K562 (cell line): ENCODE results near the gene PPP3CB. TPM values are rescaled to one million over a fixed set of nuclear protein-coding genes. Genes with fewer than 3 reads are reported as not detected.

Experiments used
- NFXL1 ChIP-seq: fragments of 450-650 bp; formaldehyde crosslinking; IDR thresholded peaks from 2 replicates; pipeline ENCODE4 v1.4.0; 2021; ENCODE audit warnings: mild to moderate bottlenecking
- TAF9B ChIP-seq: fragments of 450-650 bp; IDR thresholded peaks from 2 replicates; pipeline ENCODE4 v1.6.1; 2018; ENCODE audit warnings: mild to moderate bottlenecking; ENCODE audit not compliant: partially characterized antibody
- TBP ChIP-seq: optimal IDR thresholded peaks from 2 replicates; pipeline ENCODE3; 2011; ENCODE audit warnings: low read depth, low read length, improper control_type of control experiment
- ZBTB8A ChIP-seq: fragments of 450-650 bp; IDR thresholded peaks from 2 replicates; pipeline ENCODE4 v1.6.1; 2018; ENCODE audit warnings: mild to moderate bottlenecking, moderate library complexity; ENCODE audit not compliant: partially characterized antibody
- ZZZ3 ChIP-seq: fragments of 450-650 bp; IDR thresholded peaks from 2 replicates; pipeline ENCODE4 v1.6.1; 2016; ENCODE audit warnings: antibody characterized with exemption, mild to moderate bottlenecking, moderate library complexity
- polyA plus RNA-seq, 8 experiments: library from polyadenylated mRNA; depleted of rRNA in 4 of 8; stranded (reverse) in 5 of 8; unstranded in 3 of 8; fragments of >200 nt; fragmentation: Nextera tagmentation in 2 of 8; fragmentation: Illumina TruSeq in 1 of 8; extraction: Ambion mirVana in 2 of 8; extraction: Trizol in 1 of 8; gene quantifications; 2 replicates each; pipeline versions ENCODE4 v1.2.1 to v1.2.3, GENCODE V29; 2011 to 2014; ENCODE audit warnings: inconsistent platforms in 1 of 8, missing spikeins in 1 of 8
- total RNA-seq, 7 experiments: library from RNA; depleted of rRNA in 6 of 7; stranded (reverse); fragments of >200 nt in 6 of 7; fragmentation: Illumina TruSeq in 2 of 7; extraction: Trizol in 2 of 7; gene quantifications; 2 replicates each; pipeline versions ENCODE4 v1.2.1 to v1.2.3, GENCODE V29; 2011 to 2021; ENCODE audit warnings: low replicate concordance in 1 of 7
- TF ChIP-seq, protein P1 (sequence below), 2 experiments: fragments of 450-650 bp; formaldehyde crosslinking in 1 of 2; IDR thresholded peaks; 2 replicates each; pipeline versions ENCODE4 v1.4.0 to v1.6.1; 2014 to 2020; ENCODE audit warnings: mild to moderate bottlenecking in 2 of 2, borderline replicate concordance in 1 of 2, low read depth in 1 of 2
- TF ChIP-seq, protein P2 (sequence below), 2 experiments: IDR thresholded peaks in 1 of 2; conservative IDR thresholded peaks in 1 of 2; 2 replicates each; pipeline ENCODE4 v1.6.1; 2016; ENCODE audit warnings: low read depth in 2 of 2, mild to moderate bottlenecking in 1 of 2, missing compliant biosample characterization in 1 of 2, missing genetic modification characterization in 1 of 2, moderate library complexity in 1 of 2
- TF ChIP-seq, protein P3 (sequence below): sonication (generic); formaldehyde crosslinking; IDR thresholded peaks from 2 replicates; pipeline ENCODE4 v1.8.0; 2022; ENCODE audit warnings: mild to moderate bottlenecking, low read depth, missing genetic modification reagents
- TF ChIP-seq, protein P4 (sequence below): fragments of 450-650 bp; IDR thresholded peaks from 2 replicates; pipeline ENCODE4 v1.6.1; 2014; ENCODE audit warnings: low read depth, mild to moderate bottlenecking, moderate library complexity, borderline replicate concordance

Gene PPP3CB
- total and polyA plus RNA-seq, 9 of the 15 experiments (the other 6 are each of a cell fraction or from before 2014, with no cell fraction given) = 9.6 to 27.6 (median 17.8) TPM

DNA sequence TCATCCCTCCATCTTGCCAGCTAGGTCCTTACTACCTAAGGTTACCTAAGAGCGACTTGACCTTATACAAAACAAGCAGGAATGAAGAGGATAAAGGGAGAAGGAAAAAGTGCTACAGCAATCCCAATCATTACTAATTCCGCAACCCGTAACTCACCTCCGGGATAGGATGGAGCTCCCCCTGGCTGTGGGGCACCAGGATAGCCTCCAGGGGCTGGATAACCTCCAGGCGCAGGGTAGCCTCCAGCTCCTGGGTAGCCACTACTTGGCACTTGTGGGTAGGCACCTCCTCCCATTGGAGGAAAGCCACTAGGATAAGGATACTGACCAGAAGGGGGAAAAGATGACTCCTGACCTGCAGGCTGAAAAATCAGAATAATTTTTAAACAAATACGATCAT is 97.8 kb downstream of the PPP3CB start (continued):
- TF ChIP-seq, protein P1, sequence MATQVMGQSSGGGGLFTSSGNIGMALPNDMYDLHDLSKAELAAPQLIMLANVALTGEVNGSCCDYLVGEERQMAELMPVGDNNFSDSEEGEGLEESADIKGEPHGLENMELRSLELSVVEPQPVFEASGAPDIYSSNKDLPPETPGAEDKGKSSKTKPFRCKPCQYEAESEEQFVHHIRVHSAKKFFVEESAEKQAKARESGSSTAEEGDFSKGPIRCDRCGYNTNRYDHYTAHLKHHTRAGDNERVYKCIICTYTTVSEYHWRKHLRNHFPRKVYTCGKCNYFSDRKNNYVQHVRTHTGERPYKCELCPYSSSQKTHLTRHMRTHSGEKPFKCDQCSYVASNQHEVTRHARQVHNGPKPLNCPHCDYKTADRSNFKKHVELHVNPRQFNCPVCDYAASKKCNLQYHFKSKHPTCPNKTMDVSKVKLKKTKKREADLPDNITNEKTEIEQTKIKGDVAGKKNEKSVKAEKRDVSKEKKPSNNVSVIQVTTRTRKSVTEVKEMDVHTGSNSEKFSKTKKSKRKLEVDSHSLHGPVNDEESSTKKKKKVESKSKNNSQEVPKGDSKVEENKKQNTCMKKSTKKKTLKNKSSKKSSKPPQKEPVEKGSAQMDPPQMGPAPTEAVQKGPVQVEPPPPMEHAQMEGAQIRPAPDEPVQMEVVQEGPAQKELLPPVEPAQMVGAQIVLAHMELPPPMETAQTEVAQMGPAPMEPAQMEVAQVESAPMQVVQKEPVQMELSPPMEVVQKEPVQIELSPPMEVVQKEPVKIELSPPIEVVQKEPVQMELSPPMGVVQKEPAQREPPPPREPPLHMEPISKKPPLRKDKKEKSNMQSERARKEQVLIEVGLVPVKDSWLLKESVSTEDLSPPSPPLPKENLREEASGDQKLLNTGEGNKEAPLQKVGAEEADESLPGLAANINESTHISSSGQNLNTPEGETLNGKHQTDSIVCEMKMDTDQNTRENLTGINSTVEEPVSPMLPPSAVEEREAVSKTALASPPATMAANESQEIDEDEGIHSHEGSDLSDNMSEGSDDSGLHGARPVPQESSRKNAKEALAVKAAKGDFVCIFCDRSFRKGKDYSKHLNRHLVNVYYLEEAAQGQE (IDR thresholded peaks at IDR 0.05; ENCODE audit: borderline replicate concordance) = peak; percentile 34; the same call in 1 of the 2 replicates
- TF ChIP-seq, protein P1 (CRISPR knock-in tag; IDR thresholded peaks at IDR 0.05; ENCODE audit: low read depth) = no peak
- TF ChIP-seq NFXL1 (CRISPR knock-in tag) (no peak), ZBTB8A (no peak), TBP (no peak), ZZZ3 (0 out of 2 replicates have a peak, but pooled peaks have one; percentile 43), TAF9B (no peak)
- TF ChIP-seq, protein P2, sequence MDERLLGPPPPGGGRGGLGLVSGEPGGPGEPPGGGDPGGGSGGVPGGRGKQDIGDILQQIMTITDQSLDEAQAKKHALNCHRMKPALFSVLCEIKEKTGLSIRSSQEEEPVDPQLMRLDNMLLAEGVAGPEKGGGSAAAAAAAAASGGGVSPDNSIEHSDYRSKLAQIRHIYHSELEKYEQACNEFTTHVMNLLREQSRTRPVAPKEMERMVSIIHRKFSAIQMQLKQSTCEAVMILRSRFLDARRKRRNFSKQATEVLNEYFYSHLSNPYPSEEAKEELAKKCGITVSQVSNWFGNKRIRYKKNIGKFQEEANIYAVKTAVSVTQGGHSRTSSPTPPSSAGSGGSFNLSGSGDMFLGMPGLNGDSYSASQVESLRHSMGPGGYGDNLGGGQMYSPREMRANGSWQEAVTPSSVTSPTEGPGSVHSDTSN (CRISPR knock-in tag; IDR thresholded peaks at IDR 0.05; ENCODE audit: low read depth) = no peak
- TF ChIP-seq, protein P2 (tag; conservative IDR thresholded peaks at IDR 0.05; ENCODE audit: low read depth) = no peak
- TF ChIP-seq, protein P3, sequence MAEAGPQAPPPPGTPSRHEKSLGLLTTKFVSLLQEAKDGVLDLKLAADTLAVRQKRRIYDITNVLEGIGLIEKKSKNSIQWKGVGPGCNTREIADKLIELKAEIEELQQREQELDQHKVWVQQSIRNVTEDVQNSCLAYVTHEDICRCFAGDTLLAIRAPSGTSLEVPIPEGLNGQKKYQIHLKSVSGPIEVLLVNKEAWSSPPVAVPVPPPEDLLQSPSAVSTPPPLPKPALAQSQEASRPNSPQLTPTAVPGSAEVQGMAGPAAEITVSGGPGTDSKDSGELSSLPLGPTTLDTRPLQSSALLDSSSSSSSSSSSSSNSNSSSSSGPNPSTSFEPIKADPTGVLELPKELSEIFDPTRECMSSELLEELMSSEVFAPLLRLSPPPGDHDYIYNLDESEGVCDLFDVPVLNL (CRISPR knock-in tag) = no peak
- TF ChIP-seq, protein P4, sequence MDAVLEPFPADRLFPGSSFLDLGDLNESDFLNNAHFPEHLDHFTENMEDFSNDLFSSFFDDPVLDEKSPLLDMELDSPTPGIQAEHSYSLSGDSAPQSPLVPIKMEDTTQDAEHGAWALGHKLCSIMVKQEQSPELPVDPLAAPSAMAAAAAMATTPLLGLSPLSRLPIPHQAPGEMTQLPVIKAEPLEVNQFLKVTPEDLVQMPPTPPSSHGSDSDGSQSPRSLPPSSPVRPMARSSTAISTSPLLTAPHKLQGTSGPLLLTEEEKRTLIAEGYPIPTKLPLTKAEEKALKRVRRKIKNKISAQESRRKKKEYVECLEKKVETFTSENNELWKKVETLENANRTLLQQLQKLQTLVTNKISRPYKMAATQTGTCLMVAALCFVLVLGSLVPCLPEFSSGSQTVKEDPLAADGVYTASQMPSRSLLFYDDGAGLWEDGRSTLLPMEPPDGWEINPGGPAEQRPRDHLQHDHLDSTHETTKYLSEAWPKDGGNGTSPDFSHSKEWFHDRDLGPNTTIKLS = no peak
